GM19328 (cell line): ENCODE results near the gene MAN1A2.

Experiments used
- ATAC-seq: cut with Tn5 transposase; IDR thresholded peaks from one replicate; pipeline ENCODE4 v1.9.1; 2021; ENCODE audit warnings: mild to moderate bottlenecking, moderate library complexity; ENCODE audit not compliant: unreplicated experiment

MAN1A2 gene

DNA sequence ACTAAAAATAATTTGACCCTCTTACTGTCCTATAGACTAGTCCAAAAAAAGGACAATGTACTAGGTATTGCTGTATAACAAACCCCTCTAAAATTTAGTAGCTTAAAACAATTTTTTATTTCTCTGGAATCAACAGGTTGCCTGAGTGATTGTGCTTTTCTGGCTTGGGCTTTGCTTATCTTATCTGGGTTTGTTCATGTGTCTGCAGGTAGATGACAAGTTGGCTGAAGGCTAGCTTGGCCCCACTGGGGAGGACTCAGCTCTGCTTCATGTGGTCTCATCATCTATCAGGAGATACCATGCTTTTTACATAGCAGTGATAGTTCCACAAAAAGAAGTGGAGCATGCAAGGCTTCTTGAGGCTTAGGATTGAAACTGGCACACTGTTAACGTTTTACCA, 114.2 kb downstream of the MAN1A2 start:
- no peak for ATAC-seq

DNA sequence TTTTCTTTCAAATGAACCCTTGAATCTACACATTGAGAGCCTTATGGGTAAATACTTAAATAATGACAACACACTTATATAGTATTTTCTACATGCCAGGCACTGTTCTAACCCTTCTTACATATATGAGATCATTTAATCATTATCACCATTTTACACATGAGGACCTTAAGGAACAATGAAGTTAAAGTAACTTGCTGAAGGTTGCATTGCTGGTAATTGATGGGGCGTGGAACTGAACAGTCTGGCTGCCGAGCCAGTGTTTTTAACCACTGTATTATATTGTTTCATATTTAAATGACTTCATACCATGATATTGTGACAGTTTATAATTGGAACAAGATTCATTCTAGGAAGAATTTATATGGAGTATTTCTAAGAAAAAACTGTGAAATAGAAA, 126.7 kb downstream of the MAN1A2 start:
- no peak for ATAC-seq

DNA sequence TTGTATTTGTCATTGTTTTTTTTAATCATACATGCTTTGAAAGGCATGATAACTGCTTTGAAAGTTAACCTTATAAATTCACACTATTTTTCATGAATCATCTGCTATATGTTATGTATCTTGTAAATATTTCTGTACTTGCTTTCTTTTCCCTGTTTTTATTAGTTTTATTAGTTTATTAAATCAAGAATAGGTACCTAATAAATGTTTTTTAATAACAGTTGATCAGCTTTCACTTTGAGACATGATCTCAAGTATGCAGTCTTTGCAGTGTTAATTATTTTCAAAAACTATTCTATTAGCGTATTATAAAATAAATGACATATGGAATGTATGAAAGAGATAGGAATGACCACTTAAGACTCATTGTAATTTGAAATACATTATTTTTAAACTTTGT, 127.8 kb downstream of the MAN1A2 start:
- no peak for ATAC-seq

DNA sequence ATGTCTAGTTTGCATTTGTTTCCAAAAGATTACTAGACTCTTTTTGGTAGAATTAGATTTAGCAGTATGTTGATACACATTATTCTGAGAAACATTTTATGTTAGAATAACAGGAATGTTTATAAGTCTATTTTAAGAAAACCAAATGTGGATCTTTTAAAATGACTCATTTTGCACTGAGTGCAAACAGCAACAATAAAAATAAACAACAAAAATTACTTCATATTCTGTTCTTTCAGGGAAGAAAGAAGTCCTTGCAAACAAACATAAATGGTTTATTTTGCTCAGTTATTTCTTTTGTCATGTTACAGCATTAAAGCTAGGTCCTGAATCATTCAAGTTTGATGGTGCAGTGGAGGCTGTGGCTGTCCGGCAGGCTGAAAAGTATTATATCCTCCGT, 131.8 kb downstream of the MAN1A2 start:
- no peak for ATAC-seq

DNA sequence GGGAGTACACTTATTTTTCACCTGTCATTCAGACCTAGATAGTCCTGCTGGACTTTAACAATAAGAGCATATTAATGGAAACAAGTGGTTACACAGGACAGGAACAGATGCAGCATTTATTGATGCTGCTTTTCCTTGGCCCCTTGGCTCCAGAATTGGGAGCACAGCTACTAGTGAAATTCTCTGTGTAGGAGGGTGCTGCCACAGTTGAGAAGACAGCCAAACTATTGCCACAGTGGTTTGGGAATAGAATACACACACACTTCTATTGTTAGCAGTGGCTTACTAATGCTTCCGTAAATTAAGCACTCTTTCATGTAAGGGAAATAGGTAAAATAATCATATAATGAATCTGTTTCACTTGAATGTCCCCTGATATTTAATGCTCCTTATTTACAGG, 133.3 kb downstream of the MAN1A2 start:
- ATAC-seq: no peak

DNA sequence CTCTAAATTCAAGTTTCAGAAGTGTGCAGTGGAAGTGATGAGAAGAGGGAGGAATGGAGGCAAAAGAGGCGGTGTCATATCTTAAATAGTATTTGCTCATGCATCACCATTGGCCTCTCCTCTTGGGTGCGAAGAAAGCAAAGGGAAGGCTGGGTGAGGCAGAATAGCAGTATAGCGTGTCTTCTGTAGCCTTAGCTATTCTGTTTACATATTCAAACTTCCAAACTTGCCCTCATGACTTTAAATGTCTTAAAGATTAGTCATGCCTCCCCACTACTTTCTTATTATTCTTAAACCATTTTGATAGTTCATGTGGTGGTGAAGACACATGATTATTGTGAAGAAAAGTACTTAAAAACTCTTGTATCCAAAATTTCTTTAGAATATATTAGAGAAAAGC, 134.0 kb downstream of the MAN1A2 start:
- ATAC-seq: no peak

DNA sequence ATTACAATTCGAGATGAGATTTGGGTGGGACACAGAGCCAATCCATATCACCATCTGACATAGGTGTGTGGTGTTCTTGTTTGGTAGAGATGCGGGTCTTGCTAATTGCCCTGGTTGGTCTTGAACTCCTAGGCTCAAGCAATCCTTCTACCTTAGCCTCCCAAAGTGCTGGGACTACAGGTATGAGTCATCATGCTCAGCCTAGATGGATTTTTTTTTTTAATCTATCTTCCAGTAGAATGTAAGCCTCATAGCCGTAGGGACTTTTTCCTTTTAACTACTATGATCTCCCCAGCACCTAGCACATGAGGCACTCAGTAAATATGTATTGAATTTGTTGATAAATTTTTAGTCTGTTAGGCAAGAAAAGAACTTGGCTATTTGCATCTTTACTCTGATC, 144.0 kb downstream of the MAN1A2 start:
- no peak for ATAC-seq

DNA sequence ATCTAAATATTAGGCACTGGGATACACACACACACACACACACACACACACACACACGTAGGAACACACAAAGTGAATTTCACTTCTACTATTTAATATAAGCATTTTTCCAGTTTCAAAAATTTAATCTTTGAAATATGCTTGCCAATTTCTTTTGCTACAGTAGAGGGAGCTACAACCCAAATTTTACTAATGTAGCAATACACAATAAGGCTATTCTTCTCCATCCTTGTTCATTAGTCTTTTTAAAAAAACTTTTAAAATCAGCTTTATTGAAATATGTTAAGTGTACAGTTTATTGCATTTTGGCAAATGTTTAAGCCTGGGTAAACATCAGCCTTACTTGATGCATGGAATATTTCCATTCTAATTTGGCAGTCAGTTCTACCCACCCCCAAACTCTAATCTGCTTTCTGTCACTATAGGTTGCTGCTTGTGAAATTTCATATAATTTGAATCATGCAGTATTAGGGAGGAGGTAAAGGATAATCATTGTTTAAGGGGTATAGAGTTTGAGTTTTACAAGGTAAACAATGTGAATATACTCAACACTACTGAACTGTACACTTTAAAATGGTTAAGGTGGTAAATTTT, 145.6 kb downstream of the MAN1A2 start:
- ATAC-seq: no peak

DNA sequence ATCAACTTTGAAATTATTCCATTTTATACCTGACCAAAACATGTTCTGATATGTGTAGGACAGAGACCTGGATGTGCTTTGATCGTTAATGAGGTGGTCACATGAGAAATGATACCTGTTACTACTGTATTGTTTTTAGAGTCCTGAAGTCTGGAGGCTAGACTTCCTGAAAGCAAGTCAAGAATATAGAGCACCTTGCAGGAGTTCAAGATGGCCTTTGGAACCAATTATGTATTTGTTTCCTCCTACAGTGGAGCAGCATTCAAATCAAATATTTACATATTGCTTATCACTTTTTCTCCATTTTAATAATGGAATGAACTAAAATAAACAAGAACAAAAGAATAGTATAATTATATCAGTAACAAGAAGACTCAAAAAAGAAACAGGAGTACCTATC, 155.9 kb downstream of the MAN1A2 start:
- no peak for ATAC-seq

DNA sequence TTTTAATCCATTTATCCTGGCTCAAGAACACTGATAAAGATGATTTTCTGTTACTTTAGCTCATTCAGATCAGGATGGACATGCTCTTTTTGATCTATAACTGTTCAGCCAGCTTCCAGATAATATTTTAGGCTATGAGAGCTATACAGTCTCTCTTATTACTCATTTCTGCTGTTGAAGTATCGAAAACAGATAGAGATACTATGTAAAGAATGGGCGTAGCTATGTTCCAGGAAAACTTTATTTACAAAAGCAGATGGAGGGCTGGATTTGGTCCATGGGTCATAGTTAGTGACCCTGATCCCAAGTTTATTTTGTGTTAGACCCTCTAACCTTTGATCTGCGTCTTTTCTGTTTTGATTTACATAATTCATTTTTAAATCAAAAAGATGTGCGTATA, 159.8 kb downstream of the MAN1A2 start:
- ATAC-seq: no peak

DNA sequence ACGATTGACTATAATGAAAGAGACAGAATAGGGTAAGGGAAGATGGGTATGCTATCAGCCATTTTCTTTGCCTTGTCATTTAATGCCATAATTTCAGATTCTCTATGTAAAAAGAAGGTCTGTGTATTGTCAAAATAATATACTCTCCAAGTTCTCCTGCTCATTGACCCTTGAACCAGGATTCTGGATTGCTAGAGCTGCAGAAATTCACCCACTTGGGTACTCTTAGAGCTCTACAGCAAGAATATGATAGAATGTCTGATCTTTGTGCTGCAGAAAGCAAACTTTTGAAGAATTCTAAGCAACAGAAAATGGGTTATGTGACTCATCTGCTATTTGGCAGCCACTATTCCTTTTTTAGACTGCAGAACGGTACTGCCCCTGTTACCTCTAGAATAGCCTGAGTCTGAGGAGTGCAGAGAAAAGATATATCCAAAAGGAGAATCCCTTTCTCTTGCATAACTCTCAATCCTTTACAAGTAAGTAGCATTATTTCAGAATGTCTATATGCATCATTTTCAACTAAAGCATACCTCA, 160.4 kb downstream of the MAN1A2 start:
- no peak for ATAC-seq

DNA sequence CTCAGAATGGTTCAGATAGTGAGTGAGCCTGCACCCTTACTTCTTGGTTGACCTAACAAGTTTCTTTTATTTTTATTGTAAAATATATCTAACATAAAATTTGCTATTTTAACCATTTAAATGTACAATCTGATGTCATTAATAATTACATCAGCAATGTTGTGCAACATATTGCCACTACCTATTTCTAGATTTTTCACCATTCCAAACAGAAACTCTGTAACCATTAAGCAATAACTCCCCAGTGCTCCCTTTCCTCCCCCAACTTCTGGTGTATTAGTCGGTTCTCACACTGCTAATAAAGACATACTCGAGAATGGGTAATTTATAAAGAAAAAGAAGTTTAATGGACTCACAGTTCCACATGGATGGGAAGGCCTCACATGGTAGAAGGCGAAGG, 162.4 kb downstream of the MAN1A2 start:
- ATAC-seq: no peak

DNA sequence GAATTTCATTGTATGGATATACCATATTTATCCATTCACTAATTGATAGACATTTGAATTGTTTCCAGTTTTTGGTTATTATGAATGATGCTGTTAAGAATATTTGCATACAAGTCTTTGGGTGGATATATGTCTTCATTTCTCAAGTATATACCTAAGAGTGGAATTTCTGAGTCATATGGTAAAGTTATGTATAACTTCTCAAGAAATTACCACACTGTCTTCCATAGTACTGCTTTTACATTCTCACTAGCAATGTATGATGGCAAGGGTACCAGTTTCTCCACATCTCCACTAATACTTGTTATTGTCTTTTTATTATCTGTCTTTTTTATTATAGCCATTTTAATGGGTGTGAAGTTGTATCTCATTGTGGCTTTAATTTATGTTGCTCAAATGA, 164.0 kb downstream of the MAN1A2 start:
- ATAC-seq: no peak

DNA sequence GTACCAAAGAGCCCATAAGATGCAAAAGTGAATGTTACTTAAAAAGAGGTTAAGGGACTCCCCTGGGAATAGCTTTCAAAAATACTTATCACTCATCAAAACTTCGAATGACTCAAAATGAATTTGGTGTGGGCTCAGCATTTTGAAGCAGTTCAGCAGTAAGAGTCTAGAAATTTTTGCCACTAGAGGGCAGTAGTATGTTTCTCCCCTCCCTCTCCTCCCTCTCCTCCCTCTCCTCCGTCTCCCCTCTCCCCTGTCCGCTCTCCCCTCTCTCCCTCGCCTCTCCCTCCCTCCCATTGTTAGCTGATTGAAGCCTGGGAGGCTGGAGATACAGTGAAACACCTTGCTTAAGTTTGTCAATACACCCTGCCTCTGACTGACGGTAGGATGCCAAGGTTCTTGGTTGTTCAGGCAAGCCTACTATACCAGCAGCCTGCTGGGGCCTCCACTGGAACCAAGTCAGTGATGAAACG, 167.8 kb downstream of the MAN1A2 start:
- ATAC-seq: peak; percentile 77

DNA sequence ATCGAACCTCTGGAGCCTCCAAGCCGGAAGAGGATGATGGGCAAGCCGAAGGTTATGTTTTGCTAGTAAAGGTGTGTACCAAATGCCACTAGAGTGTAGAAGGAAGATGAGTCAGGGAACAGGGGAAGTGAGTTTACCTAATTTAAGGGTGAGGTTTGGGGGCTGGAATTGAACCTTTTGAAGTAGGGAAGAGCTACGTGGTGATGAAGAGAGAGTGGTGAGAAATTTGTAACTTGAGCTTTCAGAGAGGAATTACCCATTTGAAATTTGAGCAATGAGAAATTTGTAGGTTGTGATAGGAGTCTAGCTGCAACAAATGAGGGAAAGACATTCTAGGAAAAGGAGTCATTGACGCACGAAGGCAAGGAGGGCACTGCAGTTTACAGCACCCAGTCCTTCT, 168.6 kb downstream of the MAN1A2 start:
- ATAC-seq: no peak

DNA sequence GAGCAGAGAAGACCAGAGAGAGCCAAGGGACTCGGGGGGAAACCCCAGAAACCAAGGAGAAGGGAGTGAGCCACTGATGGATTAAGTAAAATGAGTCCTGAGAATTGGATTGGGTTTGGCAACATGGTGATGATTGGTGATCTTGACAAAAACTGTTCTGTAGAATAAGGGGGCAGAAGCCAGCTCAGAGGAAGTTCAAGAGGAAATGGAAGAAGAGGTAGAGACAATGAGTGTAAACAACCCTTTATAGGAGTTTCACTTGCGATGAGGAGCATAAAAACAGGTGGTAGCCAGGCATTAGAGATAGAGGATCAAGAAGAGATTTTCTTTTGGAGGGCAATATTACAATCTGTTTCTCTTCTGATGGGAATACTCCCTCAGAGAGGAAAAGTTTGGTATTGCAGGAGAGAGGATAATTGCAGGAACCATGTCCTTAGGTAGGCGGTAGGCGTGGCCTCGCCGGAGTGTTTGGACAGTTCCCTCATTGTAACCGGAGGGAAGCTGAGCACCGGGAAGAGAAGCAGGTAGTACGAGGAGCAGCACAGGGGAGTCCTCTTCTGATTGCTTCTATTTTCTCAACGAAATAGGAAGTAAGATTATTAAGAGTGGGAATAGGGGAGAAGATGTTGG, 170.2 kb downstream of the MAN1A2 start:
- no peak for ATAC-seq

DNA sequence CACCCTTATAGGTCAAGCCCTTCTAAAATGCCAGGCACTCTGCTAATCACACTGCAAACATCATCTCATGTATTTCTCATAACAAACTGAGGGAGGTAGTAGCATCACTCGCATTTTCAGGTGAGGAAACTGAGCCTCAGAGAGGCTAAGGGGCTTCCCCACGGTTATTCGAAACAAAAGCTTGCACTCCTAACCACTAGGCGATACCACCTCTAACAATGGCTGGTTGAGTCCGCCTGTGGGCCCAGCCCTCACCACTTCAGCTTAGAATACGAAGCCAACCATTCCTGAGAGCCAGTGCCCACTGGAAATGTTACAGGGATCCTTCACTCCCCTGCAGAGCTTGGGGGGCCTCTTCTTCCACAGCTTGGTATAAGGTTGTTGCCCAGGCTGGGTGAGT, 173.3 kb downstream of the MAN1A2 start:
- ATAC-seq: no peak

DNA sequence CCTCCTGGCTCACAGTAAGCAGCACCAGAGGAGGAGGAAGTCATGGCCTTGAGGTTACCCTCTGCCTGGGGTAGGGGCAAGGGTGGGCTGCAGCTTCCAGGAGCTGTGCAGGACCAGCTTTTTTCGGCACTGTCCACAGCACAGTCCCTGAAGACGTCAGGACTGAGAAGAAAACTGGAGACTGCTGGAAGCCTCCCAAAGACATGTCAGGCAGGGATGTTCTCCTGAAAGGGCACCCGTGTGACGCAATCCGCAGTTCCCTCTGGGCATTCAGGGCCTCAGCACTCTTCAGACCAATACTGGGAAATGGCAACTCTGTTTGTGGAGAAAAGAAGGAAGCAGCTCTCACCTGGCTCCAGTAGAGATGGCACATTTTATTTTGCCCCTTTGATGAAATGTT, 173.8 kb downstream of the MAN1A2 start:
- ATAC-seq: no peak

DNA sequence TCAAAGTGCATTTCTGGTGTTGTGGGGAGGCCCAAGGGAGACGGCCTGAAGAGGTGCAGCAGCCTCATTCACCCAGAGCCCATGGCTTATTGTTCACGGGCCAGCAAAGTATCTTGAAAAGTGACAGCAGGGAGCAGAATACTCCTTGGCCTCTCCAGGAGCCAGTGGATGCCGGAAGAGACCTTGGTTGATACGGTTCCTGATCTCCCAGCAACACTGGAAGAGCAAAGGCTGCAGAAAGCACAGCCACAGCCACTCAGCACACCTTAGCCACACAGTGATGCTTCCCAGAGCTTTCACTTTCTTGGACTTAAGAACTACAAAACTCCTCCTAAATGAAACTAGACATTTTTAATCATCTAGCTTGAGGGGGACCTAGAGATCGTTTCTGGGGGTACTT, 174.3 kb downstream of the MAN1A2 start:
- ATAC-seq: no peak

DNA sequence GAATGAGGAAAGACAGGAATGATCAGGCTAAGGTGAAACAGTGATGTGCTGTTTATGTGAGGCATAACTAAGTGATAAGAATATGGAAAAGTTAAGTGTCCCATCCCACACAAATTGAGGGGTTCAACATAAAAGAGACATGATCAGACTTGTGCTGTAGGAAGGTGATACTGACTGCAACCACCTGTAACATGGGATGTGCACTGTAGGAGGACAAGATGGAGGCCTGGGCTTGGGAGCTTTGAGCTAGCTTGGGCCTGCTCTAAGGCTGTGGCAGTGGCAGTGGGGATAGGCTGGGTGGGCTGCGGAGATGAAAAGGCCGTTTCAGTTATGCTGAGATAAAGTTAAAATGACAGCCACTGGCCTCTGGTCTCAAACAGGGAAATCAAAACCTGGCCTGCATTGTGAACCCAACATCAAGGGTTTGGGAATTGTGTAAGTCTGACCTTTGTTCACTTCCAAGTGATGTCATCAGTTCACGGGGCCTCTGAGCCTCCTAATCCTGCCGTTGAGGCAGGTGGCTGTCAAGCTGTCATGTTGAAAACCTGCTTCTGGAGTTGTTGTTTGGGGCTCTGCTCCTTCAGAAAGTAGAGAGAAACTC, 177.4 kb downstream of the MAN1A2 start:
- ATAC-seq: no peak

DNA sequence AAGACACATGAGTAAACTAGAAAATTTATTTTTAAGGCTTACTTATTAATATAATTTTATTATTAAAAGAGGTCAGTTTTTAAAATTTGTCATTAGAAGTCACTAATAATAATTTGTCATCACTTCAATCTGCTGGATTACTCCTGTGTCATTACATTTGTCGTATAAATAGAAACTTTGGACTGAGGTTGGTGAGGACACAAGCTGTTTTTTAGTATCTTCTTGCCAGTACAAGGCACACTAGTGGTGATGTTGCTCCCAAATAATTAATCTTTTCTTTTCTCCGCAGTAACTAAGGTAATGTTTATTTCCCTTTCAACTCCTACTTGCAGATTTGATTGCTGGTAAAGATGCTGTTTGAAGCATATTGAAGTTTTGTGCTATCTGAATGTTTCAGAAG, 179.2 kb downstream of the MAN1A2 start:
- ATAC-seq: no peak

DNA sequence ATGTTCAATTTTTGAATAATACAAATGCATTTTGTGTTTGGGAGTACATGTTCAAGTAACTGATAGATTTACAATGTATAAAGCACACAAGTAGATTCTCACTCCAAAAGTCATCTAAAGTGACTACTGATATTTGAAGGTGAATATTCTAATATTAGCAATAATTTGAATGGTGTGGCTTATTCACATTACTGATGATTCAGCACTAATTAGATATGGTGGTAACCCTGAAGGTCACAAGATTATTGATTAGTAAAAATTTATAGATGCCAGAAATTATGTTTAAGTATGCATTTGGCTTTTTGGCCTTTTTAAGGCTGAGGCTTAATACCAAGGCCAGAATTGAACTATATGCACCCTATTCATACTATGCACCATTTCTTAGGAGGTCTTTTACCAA, 186.2 kb downstream of the MAN1A2 start:
- no peak for ATAC-seq
